WTC11 (cell line): Measurements from ENCODE around the gene FHL1.
"Not testable (repeated sequence)": the region's sequence is repeated elsewhere in the genome, so short reads cannot be mapped to it uniquely, and the experiment has no call there.

ENCODE experiments used
- CTCF ChIP-seq: fragments of 200-600 bp; IDR thresholded peaks from 2 replicates; pipeline ENCODE4 v1.8.0; 2022; ENCODE audit warnings: antibody characterized with exemption
- FOXP1 ChIP-seq: sonication (generic); formaldehyde crosslinking; IDR thresholded peaks from 2 replicates; pipeline ENCODE4 v1.8.0; 2022; ENCODE audit warnings: missing genetic modification reagents, mild to moderate bottlenecking, moderate library complexity, borderline replicate concordance
- MLX ChIP-seq: sonication (generic); formaldehyde crosslinking; IDR thresholded peaks from 2 replicates; pipeline ENCODE4 v1.8.1; 2023; ENCODE audit warnings: mild to moderate bottlenecking, missing genetic modification reagents, moderate library complexity
- SMAD3 ChIP-seq: sonication (generic); formaldehyde crosslinking; IDR thresholded peaks from 2 replicates; pipeline ENCODE4 v1.8.0; 2022; ENCODE audit warnings: missing genetic modification reagents, mild to moderate bottlenecking, borderline replicate concordance
- SP1 ChIP-seq: sonication (generic); formaldehyde crosslinking; conservative IDR thresholded peaks from 2 replicates; pipeline ENCODE4 v1.8.1; 2022; ENCODE audit warnings: missing genetic modification reagents
- ZBTB21 ChIP-seq: sonication (generic); formaldehyde crosslinking; IDR thresholded peaks from 2 replicates; pipeline ENCODE4 v1.8.1; 2023; ENCODE audit warnings: mild to moderate bottlenecking, missing genetic modification reagents, borderline replicate concordance
- ZNF138 ChIP-seq: sonication (generic); formaldehyde crosslinking; conservative IDR thresholded peaks from 2 replicates; pipeline ENCODE4 v1.8.1; 2022; ENCODE audit warnings: mild to moderate bottlenecking, moderate library complexity, missing genetic modification reagents

- not testable (repeated sequence) for TF ChIP-seq SP1; CTCF; MLX; ZBTB21 (CRISPR knock-in tag); ZNF138 (CRISPR knock-in tag); SMAD3; FOXP1 (CRISPR knock-in tag)
Measured at GRCh38 chrX:136237849-136238248, 90.5 kb downstream of the FHL1 start.
